IMR-90 (cell line): ENCODE results near the gene TMEM259. TPM values are rescaled to one million over a fixed set of nuclear protein-coding genes. Genes with fewer than 3 reads are reported as not detected.

Experiments used
- ATAC-seq: fragments of 200-7000 bp; cut with Tn5 transposase; 2 replicates; pipeline ENCODE4 v1.9.1; 2020; ENCODE audit warnings: low read depth, mild to moderate bottlenecking, moderate library complexity
- BruUV-seq: library from RNA; stranded (reverse); fragments of 400-500 nt; replicated peaks from 2 replicates; lab custom pipeline; 2021; lab: Mats Ljungman, UMichigan
- CTCF ChIA-PET: fragments of 300-600 bp; formaldehyde crosslinking; extraction: SDS; loops from one replicate; lab custom pipeline; 2021; ENCODE audit warnings: antibody characterized with exemption; lab: Yijun Ruan, JAX
- POLR2A ChIA-PET: fragments of 300-600 bp; sonication (Branson Sonifier 250); formaldehyde crosslinking; loops from one replicate; lab custom pipeline; 2022; ENCODE audit warnings: antibody characterized with exemption; ENCODE audit not compliant: unreplicated experiment; lab: Charles Lee
- DNase-seq: peaks from one replicate; pipeline ENCODE4 v3.0.0; 2013
- H2AFZ ChIP-seq: replicated peaks from 2 replicates; pipeline ENCODE3; 2013; ENCODE audit warnings: low read length, mild to moderate bottlenecking; ENCODE audit not compliant: poor library complexity
- H2AK5ac ChIP-seq: 2 replicates; pipeline ENCODE4 v1.6.1; 2013; ENCODE audit warnings: low read depth, low read length, inconsistent platforms
- H2AK9ac ChIP-seq: replicated peaks from 2 replicates; pipeline ENCODE3; 2013; ENCODE audit warnings: mild to moderate bottlenecking, low read depth, low read length, moderate library complexity; ENCODE audit not compliant: poor library complexity
- H2BK120ac ChIP-seq: 2 replicates; pipeline ENCODE4 v1.6.1; 2013; ENCODE audit warnings: low read depth, low read length, inconsistent platforms
- H2BK15ac ChIP-seq: 3 replicates; pipeline ENCODE4 v1.6.1; 2013; ENCODE audit warnings: low read depth, low read length, inconsistent platforms
- H2BK20ac ChIP-seq: 2 replicates; pipeline ENCODE4 v1.6.1; 2013; ENCODE audit warnings: low read depth, mild to moderate bottlenecking, inconsistent platforms, low read length, moderate library complexity
- H2BK5ac ChIP-seq: 2 replicates; pipeline ENCODE4 v1.6.1; 2013; ENCODE audit warnings: mild to moderate bottlenecking, low read depth, low read length, inconsistent platforms; ENCODE audit not compliant: poor library complexity, severe bottlenecking
- H3K14ac ChIP-seq: replicated peaks from 2 replicates; pipeline ENCODE4 v1.6.1; 2013; ENCODE audit warnings: low read depth, low read length, inconsistent platforms
- H3K18ac ChIP-seq: 2 replicates; pipeline ENCODE4 v1.6.1; 2013; ENCODE audit warnings: low read depth, low read length, control low read depth
- H3K23ac ChIP-seq: 2 replicates; pipeline ENCODE4 v1.6.1; 2013; ENCODE audit warnings: low read depth, low read length, inconsistent platforms
- H3K27ac ChIP-seq: 2 replicates; pipeline ENCODE4 v1.5.1; 2013; ENCODE audit warnings: mild to moderate bottlenecking, control low read depth, low read length; ENCODE audit not compliant: insufficient read depth
- H3K27me3 ChIP-seq: 2 replicates; pipeline ENCODE4 v1.6.1; 2013; ENCODE audit warnings: low read length; ENCODE audit not compliant: control insufficient read depth, insufficient read depth
- H3K36me3 ChIP-seq: 2 replicates; pipeline ENCODE4 v1.6.1; 2013; ENCODE audit warnings: low read length, mixed read lengths; ENCODE audit not compliant: control insufficient read depth, insufficient read depth
- H3K4ac ChIP-seq: 2 replicates; pipeline ENCODE4 v1.6.1; 2013; ENCODE audit warnings: low read depth, low read length, inconsistent platforms
- H3K4me1 ChIP-seq: 2 replicates; pipeline ENCODE4 v1.6.1; 2013; ENCODE audit warnings: low read length, mixed read lengths; ENCODE audit not compliant: control insufficient read depth, insufficient read depth
- H3K4me2 ChIP-seq: 2 replicates; pipeline ENCODE4 v1.6.1; 2013; ENCODE audit warnings: low read depth, mild to moderate bottlenecking, control low read depth, low read length, moderate library complexity
- H3K4me3 ChIP-seq: 2 replicates; pipeline ENCODE4 v1.5.1; 2013; ENCODE audit warnings: low read depth, mild to moderate bottlenecking, control low read depth, low read length, moderate library complexity; ENCODE audit not compliant: insufficient read depth
- H3K56ac ChIP-seq: 2 replicates; pipeline ENCODE4 v1.6.1; 2013; ENCODE audit warnings: low read length, inconsistent platforms; ENCODE audit not compliant: insufficient read depth; ENCODE audit errors: extremely low read depth
- H3K79me1 ChIP-seq, 2 experiments: 2 replicates each; pipeline ENCODE4 v1.6.1; 2013; ENCODE audit warnings: low read length in 2 of 2, inconsistent platforms in 1 of 2, low read depth in 1 of 2
- H3K9ac ChIP-seq: 2 replicates; pipeline ENCODE4 v1.6.1; 2013; ENCODE audit warnings: low read depth, low read length, control low read depth
- H3K9me1 ChIP-seq: 2 replicates; pipeline ENCODE4 v1.6.1; 2013; ENCODE audit warnings: low read length, inconsistent platforms; ENCODE audit not compliant: insufficient read depth
- H3K9me3 ChIP-seq: 2 replicates; pipeline ENCODE4 v1.6.1; 2013; ENCODE audit warnings: low read length; ENCODE audit not compliant: control insufficient read depth, insufficient read depth
- H4K20me1 ChIP-seq: 2 replicates; pipeline ENCODE4 v1.6.1; 2013; ENCODE audit warnings: low read length, inconsistent platforms; ENCODE audit not compliant: insufficient read depth
- H4K5ac ChIP-seq: 2 replicates; pipeline ENCODE4 v1.6.1; 2013; ENCODE audit warnings: mild to moderate bottlenecking, low read depth, low read length, control low read depth
- H4K8ac ChIP-seq, 2 experiments: 2 replicates each; pipeline ENCODE4 v1.6.1; 2013; ENCODE audit warnings: low read depth in 2 of 2, low read length in 2 of 2, control low read depth in 1 of 2, inconsistent platforms in 1 of 2
- H4K91ac ChIP-seq: 2 replicates; pipeline ENCODE4 v1.6.1; 2013; ENCODE audit warnings: low read depth, low read length, inconsistent platforms; ENCODE audit not compliant: insufficient read depth
- BHLHE40 ChIP-seq: fragments of 150-350 bp; IDR thresholded peaks from 2 replicates; pipeline ENCODE4 v1.6.1; 2016; ENCODE audit warnings: mild to moderate bottlenecking, low read depth, low read length
- CEBPB ChIP-seq: IDR thresholded peaks from 2 replicates; pipeline ENCODE4 v1.6.1; 2012; ENCODE audit warnings: low read depth, low read length, improper control_type of control experiment
- CHD1 ChIP-seq: IDR thresholded peaks from 2 replicates; pipeline ENCODE4 v1.6.1; 2012; ENCODE audit warnings: low read depth, low read length, improper control_type of control experiment
- CTCF ChIP-seq: conservative IDR thresholded peaks from 2 replicates; pipeline ENCODE4 v1.5.1; 2012; ENCODE audit warnings: mild to moderate bottlenecking, low read depth, low read length, improper control_type of control experiment
- FOS ChIP-seq: fragments of 150-350 bp; IDR thresholded peaks from 2 replicates; pipeline ENCODE4 v1.6.1; 2016; ENCODE audit warnings: low read depth, low read length
- MAFK ChIP-seq: IDR thresholded peaks from 2 replicates; pipeline ENCODE4 v1.6.1; 2012; ENCODE audit warnings: low read depth, low read length, improper control_type of control experiment
- MAZ ChIP-seq: IDR thresholded peaks from 2 replicates; pipeline ENCODE4 v1.6.1; 2012; ENCODE audit warnings: low read depth, mild to moderate bottlenecking, low read length, improper control_type of control experiment, moderate library complexity, borderline replicate concordance
- MXI1 ChIP-seq: IDR thresholded peaks from 2 replicates; pipeline ENCODE4 v1.6.1; 2012; ENCODE audit warnings: low read depth, mild to moderate bottlenecking, low read length, moderate library complexity, borderline replicate concordance
- NFE2L2 ChIP-seq: fragments of 150-350 bp; IDR thresholded peaks from 2 replicates; pipeline ENCODE4 v1.6.1; 2016; ENCODE audit warnings: low read depth, mild to moderate bottlenecking, low read length
- POLR2A ChIP-seq: IDR thresholded peaks from 2 replicates; pipeline ENCODE4 v1.6.1; 2012; ENCODE audit warnings: mild to moderate bottlenecking, low read depth, low read length
- RCOR1 ChIP-seq: IDR thresholded peaks from 2 replicates; pipeline ENCODE4 v1.6.1; 2012; ENCODE audit warnings: mild to moderate bottlenecking, low read length, improper control_type of control experiment; ENCODE audit not compliant: insufficient replicate concordance
- RFX5 ChIP-seq: IDR thresholded peaks from 2 replicates; pipeline ENCODE4 v1.8.0; 2012; ENCODE audit warnings: low read depth, mild to moderate bottlenecking, low read length, moderate library complexity
- USF2 ChIP-seq: fragments of 150-350 bp; IDR thresholded peaks from 2 replicates; pipeline ENCODE4 v1.6.1; 2017; ENCODE audit warnings: mild to moderate bottlenecking, antibody characterized with exemption, low read length, low read depth
- WGBS, 2 experiments: methylation state at CpG; one replicate each; pipeline versions ENCODE4 v1.1.5 to v1.1.7; 2013; ENCODE audit warnings: missing lambda C conversion rate in 2 of 2; ENCODE audit not compliant: insufficient read length in 1 of 2; ENCODE audit errors: extremely low coverage in 2 of 2; 5-methylcytosine and 5-hydroxymethylcytosine counted together
- dilution Hi-C: fragments of 300-500 bp; cut with HindIII; formaldehyde crosslinking; loops from one replicate; pipeline ENCODE4 v1.14.3; 2018; ENCODE audit warnings: low sequenced_read_pairs; ENCODE audit not compliant: unreplicated experiment
- in situ Hi-C: fragments of 300-500 bp; cut with MboI; formaldehyde crosslinking; loops from 3 replicates; pipeline ENCODE4 v1.14.3; 2019; ENCODE audit warnings: low sequenced_read_pairs, inconsistent platforms, mixed read lengths
- intact Hi-C: fragments of 100-400 bp; cut with micrococcal nuclease; formaldehyde crosslinking; loops from 2 replicates; pipeline ENCODE4 v1.10.0; 2022
- polyA plus RNA-seq, 3 experiments: library from polyadenylated mRNA; depleted of rRNA; stranded (reverse); fragments of >200 nt; gene quantifications; 2 replicates each; pipeline ENCODE4 v1.2.3, GENCODE V29; 2012; ENCODE audit warnings: low replicate concordance in 1 of 3
- total RNA-seq: library from RNA; depleted of rRNA; stranded (reverse); fragments of >200 nt; gene quantifications from 2 replicates; pipeline ENCODE4 v1.2.3, GENCODE V29; 2012

Gene TMEM259
- total and polyA plus RNA-seq, 2 of the 4 experiments (the other 2 are of a cell fraction), result 22.6 to 153 TPM

- no peak for TF ChIP-seq MAFK
- no peak for TF ChIP-seq POLR2A
- no peak for TF ChIP-seq NFE2L2
- TF ChIP-seq RCOR1, result no peak
Observed at GRCh38 chr19:994516-994915, 26.4 kb downstream of the TMEM259 start (continued).

GRCh38 chr19:993831-994393, 27.0 kb downstream of the TMEM259 start:
- peaks cover 1% of the 10 kb centered on the region; the same call in 1 of the 2 replicates for H4K20me1 ChIP-seq
- no peak overlapping the region for H3K4me2 ChIP-seq
- in situ Hi-C loops, result no loop called here
- H3K23ac ChIP-seq, result no peak overlapping the region
- H3K56ac ChIP-seq, result no peak overlapping the region
- intact Hi-C loops, result no loop called here
- H3K27ac ChIP-seq, result no peak overlapping the region
- no peaks in the 10 kb centered on the region for H3K9me3 ChIP-seq
- H3K4ac ChIP-seq, result no peak overlapping the region
- H2BK15ac ChIP-seq, result no peak overlapping the region
- BruUV-seq, result no TSS peak
- H2BK5ac ChIP-seq, result no peak overlapping the region
- no peak for ATAC-seq
- no peak overlapping the region for H4K91ac ChIP-seq
- H4K8ac ChIP-seq, result no peak overlapping the region
- WGBS, 2 experiments, result 93% methylated on average over 26 of the region's 43 CpGs; no CpG with 5 or more reads in 1 of the 2 experiments
- H3K79me1 ChIP-seq, result no peaks in the 10 kb centered on the region; a peak in 1 of 4 replicates
- no peak overlapping the region for H2BK120ac ChIP-seq
- no peak overlapping the region for H3K9ac ChIP-seq
- H3K36me3 ChIP-seq, result peaks cover 34% of the 10 kb centered on the region
- H3K18ac ChIP-seq, result no peak overlapping the region
- DNase-seq, result no peak
- no peak overlapping the region for H2AK9ac ChIP-seq
- CTCF ChIA-PET, result no interaction called here
- dilution Hi-C loops, result no loop called here
- no peak overlapping the region for H2AK5ac ChIP-seq
- peaks cover 27% of the 10 kb centered on the region for H3K27me3 ChIP-seq
- peaks cover 5% of the 10 kb centered on the region for H3K4me1 ChIP-seq
- POLR2A ChIA-PET, result no interaction called here
- no peak overlapping the region for H2BK20ac ChIP-seq
- H3K14ac ChIP-seq, result no peak overlapping the region
- H3K9me1 ChIP-seq, result no peaks in the 10 kb centered on the region
- H3K4me3 ChIP-seq, result no peak overlapping the region
- H2AFZ ChIP-seq, result no peak overlapping the region
- H4K5ac ChIP-seq, result no peak overlapping the region
- TF ChIP-seq RCOR1 (no peak), CHD1 (no peak), MXI1 (no peak), FOS (no peak), USF2 (no peak), MAZ (no peak), RFX5 (no peak), POLR2A (no peak), BHLHE40 (no peak), CTCF (no peak), CEBPB (no peak), NFE2L2 (no peak)
